ENCODE measurements around the gene NRXN3. TPM values are rescaled to one million over a fixed set of nuclear protein-coding genes. Genes with fewer than 3 reads are reported as not detected.

Gene NRXN3
- total RNA-seq, 1 donor from 2014 or later, result 1.6 TPM

DNA sequence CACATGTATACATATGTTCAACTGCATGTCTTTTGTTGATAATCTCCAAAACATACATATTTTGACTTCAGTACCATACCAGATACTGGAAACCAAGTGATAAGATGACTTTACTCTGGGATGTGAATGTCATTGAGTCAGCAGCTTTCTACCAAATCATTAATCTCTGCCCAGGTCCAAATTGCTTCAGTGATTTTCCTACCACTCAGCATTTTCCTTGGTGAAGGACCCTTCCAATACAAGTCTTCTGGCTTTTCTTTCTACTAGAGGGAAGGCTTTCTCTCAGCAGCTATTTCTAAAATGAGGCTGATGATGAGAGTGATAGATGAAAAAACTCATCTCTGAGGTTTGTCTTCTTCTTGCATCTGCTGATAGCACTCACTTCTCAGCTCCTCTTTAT, 1008.5 kb downstream of the NRXN3 start:
- TF ChIP-seq, protein P1, sequence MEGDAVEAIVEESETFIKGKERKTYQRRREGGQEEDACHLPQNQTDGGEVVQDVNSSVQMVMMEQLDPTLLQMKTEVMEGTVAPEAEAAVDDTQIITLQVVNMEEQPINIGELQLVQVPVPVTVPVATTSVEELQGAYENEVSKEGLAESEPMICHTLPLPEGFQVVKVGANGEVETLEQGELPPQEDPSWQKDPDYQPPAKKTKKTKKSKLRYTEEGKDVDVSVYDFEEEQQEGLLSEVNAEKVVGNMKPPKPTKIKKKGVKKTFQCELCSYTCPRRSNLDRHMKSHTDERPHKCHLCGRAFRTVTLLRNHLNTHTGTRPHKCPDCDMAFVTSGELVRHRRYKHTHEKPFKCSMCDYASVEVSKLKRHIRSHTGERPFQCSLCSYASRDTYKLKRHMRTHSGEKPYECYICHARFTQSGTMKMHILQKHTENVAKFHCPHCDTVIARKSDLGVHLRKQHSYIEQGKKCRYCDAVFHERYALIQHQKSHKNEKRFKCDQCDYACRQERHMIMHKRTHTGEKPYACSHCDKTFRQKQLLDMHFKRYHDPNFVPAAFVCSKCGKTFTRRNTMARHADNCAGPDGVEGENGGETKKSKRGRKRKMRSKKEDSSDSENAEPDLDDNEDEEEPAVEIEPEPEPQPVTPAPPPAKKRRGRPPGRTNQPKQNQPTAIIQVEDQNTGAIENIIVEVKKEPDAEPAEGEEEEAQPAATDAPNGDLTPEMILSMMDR (IDR thresholded peaks at IDR 0.05; ENCODE audit: insufficient read depth, low read length, poor library complexity, severe bottlenecking), result no peak
- Histone ChIP-seq H3K27me3 (ENCODE audit: control insufficient read depth, insufficient read depth, low read length) (no peaks in the 10 kb centered on the region), H3K36me3 (ENCODE audit: control insufficient read depth, insufficient read depth, low read length) (no peaks in the 10 kb centered on the region), H3K4me3 (ENCODE audit: low read depth, low read length) (no peak overlapping the region)
- no peak for DNase-seq (ENCODE audit: low read depth)

DNA sequence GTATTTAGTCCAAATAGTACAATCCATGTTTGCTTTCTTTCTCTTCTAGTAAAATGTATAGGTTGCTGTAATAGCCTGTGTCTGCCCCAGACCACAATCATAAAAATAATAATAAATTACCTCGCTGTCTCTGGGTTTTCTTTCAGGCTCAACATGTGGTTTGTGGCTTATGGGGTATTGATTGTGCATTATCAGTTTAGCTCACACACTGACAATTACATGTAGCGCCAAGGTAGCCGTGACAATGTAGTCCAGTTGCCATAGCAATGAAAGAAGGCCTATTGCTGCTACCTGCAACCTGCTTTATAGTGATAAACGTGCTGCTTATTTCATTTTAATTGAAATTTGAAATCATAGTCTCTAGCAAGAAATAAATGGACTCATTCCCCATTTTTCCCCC, 1009.8 kb downstream of the NRXN3 start:
- no peaks in the 10 kb centered on the region for H3K36me3 ChIP-seq (ENCODE audit: control insufficient read depth, insufficient read depth, low read length)
- no peaks in the 10 kb centered on the region for H3K27me3 ChIP-seq (ENCODE audit: control insufficient read depth, insufficient read depth, low read length)
- TF ChIP-seq, protein P1 (IDR thresholded peaks at IDR 0.05; ENCODE audit: insufficient read depth, low read length, poor library complexity, severe bottlenecking), result no peak
- DNase-seq (ENCODE audit: low read depth), result no peak
- no peak overlapping the region for H3K4me3 ChIP-seq (ENCODE audit: low read depth, low read length)

DNA sequence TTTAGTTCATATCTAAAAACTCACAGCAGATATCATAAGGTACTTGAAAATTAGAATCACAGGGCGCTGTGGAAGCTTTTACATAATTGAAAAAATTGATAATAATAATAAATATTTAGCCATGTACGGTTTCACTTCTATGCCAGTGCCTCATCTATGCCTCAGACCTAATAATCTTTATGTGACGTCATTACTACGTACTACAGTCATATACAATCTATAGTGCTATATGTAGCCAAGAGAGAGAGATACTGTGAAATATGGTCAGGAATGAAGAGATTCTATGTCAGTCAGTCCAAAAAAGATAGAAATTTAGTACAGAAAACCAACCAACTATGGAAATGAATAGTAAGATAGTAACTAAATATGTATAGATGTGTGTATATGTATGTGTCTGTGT, 1010.5 kb downstream of the NRXN3 start:
- H3K36me3 ChIP-seq (ENCODE audit: control insufficient read depth, insufficient read depth, low read length), result no peaks in the 10 kb centered on the region
- TF ChIP-seq, protein P1 (IDR thresholded peaks at IDR 0.05; ENCODE audit: insufficient read depth, low read length, poor library complexity, severe bottlenecking), result no peak
- no peaks in the 10 kb centered on the region for H3K27me3 ChIP-seq (ENCODE audit: control insufficient read depth, insufficient read depth, low read length)
- no peak for DNase-seq (ENCODE audit: low read depth)
- no peak overlapping the region for H3K4me3 ChIP-seq (ENCODE audit: low read depth, low read length)

DNA sequence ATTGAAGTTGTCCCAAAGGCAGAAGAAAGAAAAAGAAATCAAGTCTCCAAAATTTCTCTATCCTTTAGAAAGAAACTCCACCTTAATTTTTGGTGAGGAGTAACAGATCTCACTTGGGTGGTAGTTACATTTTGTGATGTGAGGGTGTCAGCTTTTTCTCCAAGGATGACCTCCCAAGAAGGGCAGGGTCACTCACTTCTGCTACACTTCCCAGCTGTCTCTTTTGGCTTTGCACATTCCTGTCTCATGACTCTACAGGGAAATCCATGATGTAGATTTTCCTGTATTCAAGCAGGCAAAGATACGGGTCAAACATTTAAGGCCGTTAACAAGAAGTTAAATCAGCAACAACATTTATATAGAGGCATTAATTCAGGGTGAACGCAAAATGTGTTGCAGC, 1016.4 kb downstream of the NRXN3 start:
- TF ChIP-seq, protein P1 (IDR thresholded peaks at IDR 0.05; ENCODE audit: insufficient read depth, low read length, poor library complexity, severe bottlenecking), result no peak
- no peak for DNase-seq (ENCODE audit: low read depth)
- Histone ChIP-seq H3K27me3 (ENCODE audit: control insufficient read depth, insufficient read depth, low read length) (no peaks in the 10 kb centered on the region), H3K4me3 (ENCODE audit: low read depth, low read length) (no peak overlapping the region), H3K36me3 (ENCODE audit: control insufficient read depth, insufficient read depth, low read length) (no peaks in the 10 kb centered on the region)

DNA sequence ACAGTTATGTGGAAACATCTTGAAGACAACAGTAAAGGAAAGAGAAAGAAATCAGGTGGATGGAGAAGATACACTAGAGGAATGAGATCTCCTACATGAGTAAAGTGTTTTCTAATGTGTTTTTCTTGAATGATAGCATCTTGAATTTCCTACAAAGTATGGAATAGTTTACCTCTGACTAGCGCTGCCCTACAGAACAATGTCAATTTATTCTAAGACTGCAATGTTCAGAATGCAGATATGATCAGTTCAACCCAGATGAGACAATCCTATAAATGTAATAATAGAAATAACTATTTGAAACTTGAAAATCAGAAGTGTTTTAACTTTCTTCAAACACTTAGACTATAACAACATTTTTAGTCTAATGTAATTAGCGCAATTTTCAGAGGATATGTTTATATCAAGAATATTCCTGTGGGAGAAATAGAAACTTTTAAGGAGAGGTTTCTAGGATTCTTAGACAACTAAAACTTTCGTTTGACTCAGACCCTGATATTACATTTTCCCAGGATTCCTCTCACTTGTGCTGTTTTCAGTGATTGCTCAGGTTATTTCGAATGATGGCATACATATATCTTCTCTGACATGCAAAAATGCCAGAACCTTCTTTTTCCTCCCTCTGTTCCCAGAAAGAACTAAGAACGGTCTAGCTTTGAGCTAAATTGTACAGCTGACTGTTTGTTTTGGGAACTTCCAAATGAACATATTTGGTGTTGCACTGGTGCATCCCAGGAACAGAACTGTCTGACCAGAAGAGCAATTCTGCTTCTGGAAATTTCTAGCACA, 1023.7 kb downstream of the NRXN3 start:
- Histone ChIP-seq H3K27me3 (ENCODE audit: control insufficient read depth, insufficient read depth, low read length) (no peaks in the 10 kb centered on the region), H3K4me3 (ENCODE audit: low read depth, low read length) (no peak overlapping the region), H3K36me3 (ENCODE audit: control insufficient read depth, insufficient read depth, low read length) (no peaks in the 10 kb centered on the region)
- no peak for DNase-seq (ENCODE audit: low read depth)
- TF ChIP-seq, protein P1 (IDR thresholded peaks at IDR 0.05; ENCODE audit: insufficient read depth, low read length, poor library complexity, severe bottlenecking), result no peak

DNA sequence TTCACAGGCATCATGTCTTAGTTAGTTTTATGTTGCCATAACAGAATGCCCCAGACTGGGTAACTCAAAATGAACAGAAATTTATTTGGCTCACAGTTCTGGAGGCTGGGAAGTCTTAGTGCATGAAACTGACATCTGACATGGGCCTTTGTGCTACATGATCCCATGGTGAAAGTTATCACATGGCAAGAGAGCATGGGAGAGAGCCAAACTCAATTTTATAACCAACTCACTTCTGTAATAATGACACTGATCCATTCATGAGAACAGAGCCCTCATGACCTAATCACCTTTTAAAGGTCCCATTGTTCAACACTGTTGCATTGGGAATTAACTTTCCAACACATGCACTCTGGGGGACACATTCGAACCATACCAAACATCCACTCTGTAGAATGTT, 1026.0 kb downstream of the NRXN3 start:
- H3K27me3 ChIP-seq (ENCODE audit: control insufficient read depth, insufficient read depth, low read length), result no peaks in the 10 kb centered on the region
- H3K36me3 ChIP-seq (ENCODE audit: control insufficient read depth, insufficient read depth, low read length), result no peaks in the 10 kb centered on the region
- DNase-seq (ENCODE audit: low read depth), result no peak
- TF ChIP-seq, protein P1 (IDR thresholded peaks at IDR 0.05; ENCODE audit: insufficient read depth, low read length, poor library complexity, severe bottlenecking), result no peak
- no peak overlapping the region for H3K4me3 ChIP-seq (ENCODE audit: low read depth, low read length)
